Sigmoid colon (tissue), 4 donors: ENCODE data around the gene SERPINB3.

ENCODE experiments used
- EP300 ChIP-seq, 4 donors: sonication (generic); formaldehyde crosslinking; IDR thresholded peaks; one replicate each; pipeline ENCODE4 v1.6.1; 2017; ENCODE audit warnings: antibody characterized with exemption in 4 of 4
- POLR2A ChIP-seq, 2 donors: fragments of 450-650 bp; IDR thresholded peaks; one replicate each; pipeline ENCODE4 v1.6.1; 2016; ENCODE audit warnings: antibody characterized with exemption in 2 of 2, mild to moderate bottlenecking in 2 of 2, moderate library complexity in 2 of 2
- POLR2AphosphoS5 ChIP-seq, 4 donors: sonication (generic); formaldehyde crosslinking; IDR thresholded peaks; one replicate each; pipeline ENCODE4 v1.6.1; 2017; ENCODE audit warnings: antibody characterized with exemption in 4 of 4
- TF ChIP-seq, protein P1 (sequence below), 4 experiments: fragments of 450-650 bp in 3 of 4; fragments of 200-600 bp in 1 of 4; IDR thresholded peaks; one replicate each; pipeline ENCODE4 v1.5.1; 2016 to 2019; ENCODE audit warnings: antibody characterized with exemption in 4 of 4, mild to moderate bottlenecking in 3 of 4, moderate library complexity in 2 of 4

DNA sequence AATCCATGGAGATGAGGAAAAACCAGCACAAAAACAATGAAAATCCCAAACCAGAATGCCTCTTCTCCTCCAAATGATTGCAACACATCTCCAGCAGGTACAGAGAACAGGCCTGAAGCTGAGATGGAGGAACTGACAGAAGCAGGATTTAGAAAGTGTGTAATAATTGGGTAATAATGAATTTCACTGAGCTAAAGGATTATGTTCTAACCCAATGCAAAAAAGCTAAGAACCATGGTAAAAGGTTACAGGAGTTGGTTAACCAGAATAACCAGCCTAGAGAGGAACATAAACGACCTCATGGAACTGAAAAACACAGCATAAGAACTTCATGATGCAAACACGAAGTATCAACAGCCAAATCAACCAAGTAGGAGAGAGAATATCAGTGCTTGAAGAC, 27.4 kb upstream of the SERPINB3 start:
- TF ChIP-seq, protein P1, sequence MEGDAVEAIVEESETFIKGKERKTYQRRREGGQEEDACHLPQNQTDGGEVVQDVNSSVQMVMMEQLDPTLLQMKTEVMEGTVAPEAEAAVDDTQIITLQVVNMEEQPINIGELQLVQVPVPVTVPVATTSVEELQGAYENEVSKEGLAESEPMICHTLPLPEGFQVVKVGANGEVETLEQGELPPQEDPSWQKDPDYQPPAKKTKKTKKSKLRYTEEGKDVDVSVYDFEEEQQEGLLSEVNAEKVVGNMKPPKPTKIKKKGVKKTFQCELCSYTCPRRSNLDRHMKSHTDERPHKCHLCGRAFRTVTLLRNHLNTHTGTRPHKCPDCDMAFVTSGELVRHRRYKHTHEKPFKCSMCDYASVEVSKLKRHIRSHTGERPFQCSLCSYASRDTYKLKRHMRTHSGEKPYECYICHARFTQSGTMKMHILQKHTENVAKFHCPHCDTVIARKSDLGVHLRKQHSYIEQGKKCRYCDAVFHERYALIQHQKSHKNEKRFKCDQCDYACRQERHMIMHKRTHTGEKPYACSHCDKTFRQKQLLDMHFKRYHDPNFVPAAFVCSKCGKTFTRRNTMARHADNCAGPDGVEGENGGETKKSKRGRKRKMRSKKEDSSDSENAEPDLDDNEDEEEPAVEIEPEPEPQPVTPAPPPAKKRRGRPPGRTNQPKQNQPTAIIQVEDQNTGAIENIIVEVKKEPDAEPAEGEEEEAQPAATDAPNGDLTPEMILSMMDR (IDR thresholded peaks at IDR 0.05): no peak
- TF ChIP-seq POLR2A (IDR thresholded peaks at IDR 0.05) (no peak), EP300 (IDR thresholded peaks at IDR 0.05) (no peak), POLR2AphosphoS5 (IDR thresholded peaks at IDR 0.05) (no peak)
